ENCODE measurements around the gene SPOCK3.

The SPOCK3 gene

GRCh38 chr4:167109859-167110258 lies 124.4 kb downstream of the SPOCK3 start:
- TF ChIP-seq CTCF (IDR thresholded peaks at IDR 0.05; ENCODE audit: borderline replicate concordance, insufficient read depth, low read depth, low read length) = no peak
- H3K4me3 ChIP-seq (ENCODE audit: low read depth, low read length) = no peak overlapping the region

- H3K4me3 ChIP-seq (ENCODE audit: low read depth, low read length) = no peak overlapping the region
- no peak for TF ChIP-seq CTCF (IDR thresholded peaks at IDR 0.05; ENCODE audit: borderline replicate concordance, insufficient read depth, low read depth, low read length)
These were observed 128.4 kb downstream of the SPOCK3 start for GRCh38 chr4:167105857-167106256.

GRCh38 chr4:167102475-167102874 lies 131.8 kb downstream of the SPOCK3 start:
- no peak for TF ChIP-seq CTCF (IDR thresholded peaks at IDR 0.05; ENCODE audit: borderline replicate concordance, insufficient read depth, low read depth, low read length)
- no peak overlapping the region for H3K4me3 ChIP-seq (ENCODE audit: low read depth, low read length)

GRCh38 chr4:167101035-167101434 lies 133.3 kb downstream of the SPOCK3 start:
- TF ChIP-seq CTCF (IDR thresholded peaks at IDR 0.05; ENCODE audit: borderline replicate concordance, insufficient read depth, low read depth, low read length) = no peak

GRCh38 chr4:167100120-167100519 lies 134.2 kb downstream of the SPOCK3 start:
- no peak for TF ChIP-seq CTCF (IDR thresholded peaks at IDR 0.05; ENCODE audit: borderline replicate concordance, insufficient read depth, low read depth, low read length)
- no peak overlapping the region for H3K4me3 ChIP-seq (ENCODE audit: low read depth, low read length)

More at GRCh38 chr4:167101035-167101434, 133.3 kb downstream of the SPOCK3 start:
- no peak overlapping the region for H3K4me3 ChIP-seq (ENCODE audit: low read depth, low read length)

- no peak for TF ChIP-seq CTCF (IDR thresholded peaks at IDR 0.05; ENCODE audit: borderline replicate concordance, insufficient read depth, low read depth, low read length)
- no peak overlapping the region for H3K4me3 ChIP-seq (ENCODE audit: low read depth, low read length)
These were observed 146.2 kb downstream of the SPOCK3 start for GRCh38 chr4:167088115-167088514.

GRCh38 chr4:167084321-167084720 lies 150.0 kb downstream of the SPOCK3 start:
- H3K4me3 ChIP-seq (ENCODE audit: low read depth, low read length) = no peak overlapping the region
- no peak for TF ChIP-seq CTCF (IDR thresholded peaks at IDR 0.05; ENCODE audit: borderline replicate concordance, insufficient read depth, low read depth, low read length)

Measured in GM12875 (cell line).